Endothelial cell of umbilical vein (primary cell): Measurements from ENCODE around the gene SH2D6.

Experiments
- EZH2 ChIP-seq: IDR thresholded peaks from 2 replicates; pipeline ENCODE4 v1.6.1; 2012; ENCODE audit warnings: borderline replicate concordance, low read depth, mild to moderate bottlenecking, moderate library complexity, low read length, inconsistent platforms; ENCODE audit not compliant: severe bottlenecking
- FOS ChIP-seq: IDR thresholded peaks from 2 replicates; pipeline ENCODE4 v1.6.1; 2011; ENCODE audit warnings: mild to moderate bottlenecking, low read length, moderate library complexity, borderline replicate concordance; ENCODE audit not compliant: insufficient read depth
- GATA2 ChIP-seq: IDR thresholded peaks from 2 replicates; pipeline ENCODE4 v1.7.0; 2011; ENCODE audit warnings: low read depth, mild to moderate bottlenecking, moderate library complexity, mixed read lengths, low read length; ENCODE audit not compliant: insufficient read length, insufficient read depth
- JUN ChIP-seq: IDR thresholded peaks from 2 replicates; pipeline ENCODE4 v1.6.1; 2011; ENCODE audit warnings: borderline replicate concordance, low read depth; ENCODE audit not compliant: insufficient read length, insufficient read depth
- POLR2A ChIP-seq: IDR thresholded peaks from 2 replicates; pipeline ENCODE4 v1.6.1; 2012; ENCODE audit warnings: low read depth, mild to moderate bottlenecking, control low read depth, low read length
- POLR2AphosphoS5 ChIP-seq: IDR thresholded peaks from 2 replicates; pipeline ENCODE4 v1.6.1; 2012; ENCODE audit warnings: low read depth, mild to moderate bottlenecking, control low read depth, low read length, moderate library complexity; ENCODE audit not compliant: insufficient read depth
- TF ChIP-seq, protein P1 (sequence below), 2 donors: IDR thresholded peaks; 1 replicate in 1 of 2; 2 replicates in 1 of 2; pipeline ENCODE4 v1.5.1; 2011; ENCODE audit warnings: low read length in 2 of 2, mild to moderate bottlenecking in 2 of 2, moderate library complexity in 2 of 2, control low read depth in 1 of 2, inconsistent platforms in 1 of 2, low read depth in 1 of 2; ENCODE audit not compliant: insufficient read depth in 1 of 2; ENCODE audit errors: extremely low read depth in 1 of 2
- TF ChIP-seq, protein P2 (sequence below): IDR thresholded peaks from 2 replicates; pipeline ENCODE4 v1.6.1; 2011; ENCODE audit not compliant: insufficient read depth, insufficient read length

DNA sequence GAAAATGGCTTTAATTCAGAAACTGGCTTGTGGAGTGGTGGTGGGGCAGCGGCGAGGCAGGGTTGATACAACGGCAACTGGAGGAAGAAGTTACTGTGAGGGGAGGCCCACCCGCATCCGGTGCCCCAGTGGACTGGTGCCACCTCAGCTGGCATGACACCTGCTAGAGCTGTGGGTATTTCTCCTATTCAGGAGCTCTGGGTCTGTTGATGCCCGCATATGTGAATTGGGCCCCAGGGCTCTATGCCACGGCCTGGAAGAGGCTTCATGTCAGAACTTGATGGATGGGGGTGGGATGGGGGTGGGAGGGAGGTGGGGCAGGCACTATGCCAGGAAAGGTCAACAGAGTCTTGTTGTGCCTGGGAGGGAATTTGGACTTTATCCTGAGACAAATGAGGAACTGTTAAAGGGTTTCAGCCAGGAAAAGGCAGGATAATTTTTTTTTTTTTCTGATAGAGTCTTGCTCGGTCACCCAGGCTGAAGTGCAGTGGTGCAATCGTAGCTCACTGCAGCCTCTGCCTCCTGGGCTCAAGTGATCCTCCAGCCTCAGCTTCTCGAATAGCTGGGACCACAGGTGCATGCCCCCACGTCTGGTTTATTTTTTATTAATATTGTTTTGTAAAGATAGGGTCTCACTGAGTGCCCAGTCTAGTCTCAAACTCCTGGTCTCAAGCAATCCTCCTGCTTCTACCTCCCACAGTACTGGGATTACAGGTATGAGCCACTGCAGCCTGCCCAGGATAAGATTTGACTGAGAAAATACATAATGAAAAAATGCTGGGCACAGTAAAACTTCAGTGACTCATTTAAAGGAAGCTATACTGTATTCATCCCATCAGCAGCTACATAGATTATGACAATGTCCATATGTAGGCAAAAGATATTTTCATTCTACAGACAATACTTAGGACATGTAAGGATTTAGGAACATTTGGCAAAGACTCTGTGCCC is 52.6 kb downstream of the SH2D6 start:
- TF ChIP-seq, protein P1, sequence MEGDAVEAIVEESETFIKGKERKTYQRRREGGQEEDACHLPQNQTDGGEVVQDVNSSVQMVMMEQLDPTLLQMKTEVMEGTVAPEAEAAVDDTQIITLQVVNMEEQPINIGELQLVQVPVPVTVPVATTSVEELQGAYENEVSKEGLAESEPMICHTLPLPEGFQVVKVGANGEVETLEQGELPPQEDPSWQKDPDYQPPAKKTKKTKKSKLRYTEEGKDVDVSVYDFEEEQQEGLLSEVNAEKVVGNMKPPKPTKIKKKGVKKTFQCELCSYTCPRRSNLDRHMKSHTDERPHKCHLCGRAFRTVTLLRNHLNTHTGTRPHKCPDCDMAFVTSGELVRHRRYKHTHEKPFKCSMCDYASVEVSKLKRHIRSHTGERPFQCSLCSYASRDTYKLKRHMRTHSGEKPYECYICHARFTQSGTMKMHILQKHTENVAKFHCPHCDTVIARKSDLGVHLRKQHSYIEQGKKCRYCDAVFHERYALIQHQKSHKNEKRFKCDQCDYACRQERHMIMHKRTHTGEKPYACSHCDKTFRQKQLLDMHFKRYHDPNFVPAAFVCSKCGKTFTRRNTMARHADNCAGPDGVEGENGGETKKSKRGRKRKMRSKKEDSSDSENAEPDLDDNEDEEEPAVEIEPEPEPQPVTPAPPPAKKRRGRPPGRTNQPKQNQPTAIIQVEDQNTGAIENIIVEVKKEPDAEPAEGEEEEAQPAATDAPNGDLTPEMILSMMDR (IDR thresholded peaks at IDR 0.05; ENCODE audit: extremely low read depth in 1 of 2, insufficient read depth in 1 of 2, low read depth in 1 of 2, low read length in 2 of 2): no peak
- TF ChIP-seq POLR2A: no peak
- TF ChIP-seq, protein P2, sequence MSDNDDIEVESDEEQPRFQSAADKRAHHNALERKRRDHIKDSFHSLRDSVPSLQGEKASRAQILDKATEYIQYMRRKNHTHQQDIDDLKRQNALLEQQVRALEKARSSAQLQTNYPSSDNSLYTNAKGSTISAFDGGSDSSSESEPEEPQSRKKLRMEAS: no peak
- no peak for TF ChIP-seq EZH2
- TF ChIP-seq POLR2AphosphoS5: no peak
- no peak for TF ChIP-seq GATA2
- TF ChIP-seq JUN: peak; percentile 7
- no peak for TF ChIP-seq FOS
